Measurements from ENCODE around the gene ISOC2.
A peak's percentile ranks its signal among the peaks of the same experiment; 100 is the strongest.
"Not testable (repeated sequence)": the region's sequence is repeated elsewhere in the genome, so short reads cannot be mapped to it uniquely, and the experiment has no call there.

The ISOC2 gene

DNA sequence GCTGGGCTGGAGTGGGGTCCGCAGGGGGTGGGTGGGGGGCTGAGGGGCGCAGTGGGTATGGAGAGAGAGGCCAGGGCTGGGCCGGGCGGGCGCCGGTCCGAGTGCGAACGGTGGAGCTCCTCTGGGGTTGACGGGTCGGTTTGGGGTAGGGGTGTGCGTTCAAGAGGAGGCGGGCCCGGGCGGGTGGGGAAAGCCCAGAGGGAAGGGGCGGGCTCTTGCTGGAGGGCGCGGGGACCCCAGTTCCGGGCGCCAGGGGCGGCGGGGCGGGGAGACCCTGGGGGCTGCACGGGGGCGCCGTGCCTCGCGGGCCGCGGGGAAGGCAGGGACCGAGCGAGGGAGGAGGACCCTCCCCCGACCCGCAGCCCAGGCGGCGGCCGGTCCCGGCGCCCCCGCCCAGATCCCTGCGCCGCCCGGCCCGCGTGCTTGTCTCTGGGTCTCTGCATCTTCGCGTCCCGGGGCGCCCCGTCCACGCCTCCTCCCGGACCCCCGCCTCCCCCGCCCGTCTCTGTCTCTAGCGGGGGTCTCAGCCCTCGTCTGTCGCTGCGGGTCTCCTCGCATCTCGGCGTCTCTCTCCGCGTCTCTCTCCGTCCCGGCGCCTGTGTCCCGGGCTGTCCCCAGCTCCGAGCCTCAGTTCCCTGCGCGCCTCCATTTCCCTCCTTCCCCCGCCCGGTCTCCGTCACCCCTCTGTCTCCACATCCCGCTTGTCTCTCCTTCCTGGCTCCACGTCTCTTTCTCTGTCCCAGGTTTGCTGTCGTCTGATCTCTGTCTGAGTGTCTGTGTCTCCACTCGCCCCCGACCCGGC lies 10.1 kb downstream of the ISOC2 start:
- H3K27me3 ChIP-seq (ENCODE audit: control insufficient read depth in 1 of 2, insufficient read depth in 2 of 2, low read length in 2 of 2), result peaks cover 37 to 45% of the 10 kb centered on the region in 2 donors
- H3K27ac ChIP-seq (ENCODE audit: low read depth, low read length), result no peak overlapping the region
- H3K4me1 ChIP-seq (ENCODE audit: insufficient read depth, low read length), result peaks cover 6% of the 10 kb centered on the region
- peak overlapping the region in 1 of 2 donors; percentile 7 for H3K4me3 ChIP-seq (ENCODE audit: low read depth in 1 of 2, low read length in 2 of 2)
- no peaks in the 10 kb centered on the region for H3K9me3 ChIP-seq (ENCODE audit: low read length)
- H3K9ac ChIP-seq (ENCODE audit: low read length), result no peak overlapping the region
- H3K36me3 ChIP-seq (ENCODE audit: insufficient read depth, low read length), result peaks cover 10% of the 10 kb centered on the region

DNA sequence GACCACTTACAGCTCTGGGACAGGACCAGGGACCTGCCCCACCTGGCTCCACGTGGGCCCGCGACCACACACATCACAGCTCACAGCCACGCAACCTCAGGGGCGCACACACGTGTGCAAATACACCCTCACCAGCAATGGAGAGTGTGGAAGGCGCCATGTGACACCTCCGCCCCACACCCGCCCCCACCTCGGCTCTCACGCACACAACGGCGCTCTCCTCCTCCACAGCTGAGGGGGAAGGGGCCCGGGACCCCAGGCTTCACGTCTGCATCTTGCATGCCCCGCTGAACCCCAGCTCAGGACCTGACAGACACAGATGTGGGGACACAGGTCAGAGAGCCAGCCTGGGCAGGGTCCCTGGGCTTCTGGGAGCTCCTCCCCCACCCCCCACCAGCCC lies 12.0 kb downstream of the ISOC2 start:
- Histone ChIP-seq H3K27me3 (ENCODE audit: control insufficient read depth in 1 of 2, insufficient read depth in 2 of 2, low read length in 2 of 2) (peaks cover 41 to 55% of the 10 kb centered on the region in 2 donors), H3K4me1 (ENCODE audit: insufficient read depth, low read length) (peaks cover 6% of the 10 kb centered on the region), H3K36me3 (ENCODE audit: insufficient read depth, low read length) (peaks cover 4% of the 10 kb centered on the region), H3K4me3 (ENCODE audit: low read depth in 1 of 2, low read length in 2 of 2) (no peak overlapping the region), H3K9ac (ENCODE audit: low read length) (no peak overlapping the region), H3K27ac (ENCODE audit: low read depth, low read length) (no peak overlapping the region), H3K9me3 (ENCODE audit: low read length) (no peaks in the 10 kb centered on the region)

DNA sequence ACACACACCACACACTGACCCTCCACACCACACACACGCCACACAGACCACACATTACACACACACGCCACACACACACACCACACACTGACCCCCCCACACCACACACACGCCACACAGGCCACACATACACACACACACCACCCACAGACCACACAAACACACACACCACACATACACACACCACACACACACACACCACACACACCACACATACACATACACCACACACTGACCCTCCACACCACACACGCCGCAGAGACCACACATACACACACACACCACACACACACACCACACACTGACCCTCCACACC lies 13.3 kb downstream of the ISOC2 start:
- H3K36me3 ChIP-seq (ENCODE audit: insufficient read depth, low read length); H3K27ac ChIP-seq (ENCODE audit: low read depth, low read length); H3K9me3 ChIP-seq (ENCODE audit: low read length); H3K9ac ChIP-seq (ENCODE audit: low read length); H3K4me1 ChIP-seq (ENCODE audit: insufficient read depth, low read length); H3K4me3 ChIP-seq (ENCODE audit: low read depth in 1 of 2, low read length in 2 of 2): not testable (repeated sequence)
- peaks cover 47 to 68% of the 10 kb centered on the region in 2 donors for H3K27me3 ChIP-seq (ENCODE audit: control insufficient read depth in 1 of 2, insufficient read depth in 2 of 2, low read length in 2 of 2)

DNA sequence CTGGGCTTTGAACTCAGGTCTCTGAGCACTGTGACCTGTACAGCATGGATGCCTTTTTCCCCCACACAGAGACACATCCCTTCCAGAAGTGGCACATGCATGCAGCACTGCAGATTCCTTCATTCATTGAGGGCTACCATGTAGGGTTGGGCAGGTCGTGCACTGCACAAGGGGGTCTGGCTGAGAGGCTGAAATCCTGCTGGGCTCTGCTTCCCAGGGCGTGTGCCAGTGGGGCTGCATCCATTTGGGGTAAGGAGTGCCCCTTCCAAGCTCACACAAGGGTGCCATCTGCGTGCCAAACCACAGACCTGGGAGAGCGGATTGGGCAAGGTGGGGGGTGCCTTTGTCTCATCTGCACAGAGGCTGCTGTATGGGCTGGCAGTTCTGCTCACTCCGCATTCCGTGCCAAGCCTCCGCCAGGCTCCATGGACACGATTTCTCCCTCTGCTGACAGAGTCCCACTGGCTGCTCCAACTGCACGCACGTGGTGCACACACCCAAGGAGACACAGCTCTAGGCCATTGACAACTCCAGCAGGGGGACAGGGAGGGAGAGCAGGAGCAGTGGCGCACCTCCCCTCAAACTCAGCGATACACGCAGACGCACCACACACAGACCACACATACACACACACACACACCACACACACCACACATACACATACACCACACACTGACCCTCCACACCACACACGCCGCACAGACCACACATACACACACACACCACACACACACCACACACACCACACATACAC lies 13.8 kb downstream of the ISOC2 start:
- peaks cover 6% of the 10 kb centered on the region for H3K4me1 ChIP-seq (ENCODE audit: insufficient read depth, low read length)
- H3K36me3 ChIP-seq (ENCODE audit: insufficient read depth, low read length), result no peaks in the 10 kb centered on the region
- no peak overlapping the region for H3K4me3 ChIP-seq (ENCODE audit: low read depth in 1 of 2, low read length in 2 of 2)
- H3K27me3 ChIP-seq (ENCODE audit: control insufficient read depth in 1 of 2, insufficient read depth in 2 of 2, low read length in 2 of 2), result peaks cover 47 to 68% of the 10 kb centered on the region in 2 donors
- H3K9ac ChIP-seq (ENCODE audit: low read length), result no peak overlapping the region
- no peak overlapping the region for H3K27ac ChIP-seq (ENCODE audit: low read depth, low read length)
- H3K9me3 ChIP-seq (ENCODE audit: low read length), result no peaks in the 10 kb centered on the region

DNA sequence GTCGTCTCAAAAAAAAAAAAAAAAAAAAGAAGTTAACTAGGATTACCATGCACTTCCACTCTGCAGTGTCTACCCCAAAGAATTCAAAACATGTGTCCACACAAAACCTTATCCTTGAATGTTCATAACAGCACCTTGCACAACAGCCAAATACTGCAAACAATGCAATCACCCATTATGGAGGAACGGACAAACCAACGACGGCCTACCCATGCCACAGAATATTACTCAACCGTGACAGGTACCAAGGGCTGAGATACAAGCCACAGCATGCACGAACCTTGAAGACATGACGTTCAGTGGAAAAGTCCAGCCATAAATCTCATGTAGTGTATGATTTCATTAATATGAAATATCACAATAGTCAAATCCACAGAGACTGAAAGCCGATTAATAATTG lies 15.4 kb downstream of the ISOC2 start:
- Histone ChIP-seq H3K9ac (ENCODE audit: low read length) (no peak overlapping the region), H3K36me3 (ENCODE audit: insufficient read depth, low read length) (no peaks in the 10 kb centered on the region), H3K9me3 (ENCODE audit: low read length) (no peaks in the 10 kb centered on the region), H3K4me1 (ENCODE audit: insufficient read depth, low read length) (no peaks in the 10 kb centered on the region), H3K27ac (ENCODE audit: low read depth, low read length) (no peak overlapping the region), H3K4me3 (ENCODE audit: low read depth in 1 of 2, low read length in 2 of 2) (no peak overlapping the region), H3K27me3 (ENCODE audit: control insufficient read depth in 1 of 2, insufficient read depth in 2 of 2, low read length in 2 of 2) (peaks cover 47 to 67% of the 10 kb centered on the region in 2 donors)

DNA sequence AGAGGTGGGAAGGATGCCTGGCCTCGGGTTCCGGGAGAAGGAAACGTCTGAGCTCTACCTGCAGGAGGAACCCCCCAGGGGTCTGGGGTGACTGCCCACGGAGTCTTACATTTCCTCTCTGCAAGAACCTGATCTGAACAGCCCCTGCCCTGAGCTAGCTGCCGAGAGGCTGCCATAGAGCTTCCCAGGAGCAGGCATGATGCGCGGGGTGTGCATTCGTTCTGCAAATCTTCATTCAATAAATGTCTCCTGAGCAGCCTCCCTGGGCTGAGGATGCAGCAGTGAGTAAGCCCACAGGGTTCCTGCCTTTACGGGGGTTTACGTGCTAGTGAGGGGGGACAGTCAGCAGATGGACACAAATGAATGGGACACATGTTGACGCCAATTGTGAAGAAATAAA lies 16.8 kb downstream of the ISOC2 start:
- H3K27me3 ChIP-seq (ENCODE audit: control insufficient read depth in 1 of 2, insufficient read depth in 2 of 2, low read length in 2 of 2), result peaks cover 46 to 67% of the 10 kb centered on the region in 2 donors

DNA sequence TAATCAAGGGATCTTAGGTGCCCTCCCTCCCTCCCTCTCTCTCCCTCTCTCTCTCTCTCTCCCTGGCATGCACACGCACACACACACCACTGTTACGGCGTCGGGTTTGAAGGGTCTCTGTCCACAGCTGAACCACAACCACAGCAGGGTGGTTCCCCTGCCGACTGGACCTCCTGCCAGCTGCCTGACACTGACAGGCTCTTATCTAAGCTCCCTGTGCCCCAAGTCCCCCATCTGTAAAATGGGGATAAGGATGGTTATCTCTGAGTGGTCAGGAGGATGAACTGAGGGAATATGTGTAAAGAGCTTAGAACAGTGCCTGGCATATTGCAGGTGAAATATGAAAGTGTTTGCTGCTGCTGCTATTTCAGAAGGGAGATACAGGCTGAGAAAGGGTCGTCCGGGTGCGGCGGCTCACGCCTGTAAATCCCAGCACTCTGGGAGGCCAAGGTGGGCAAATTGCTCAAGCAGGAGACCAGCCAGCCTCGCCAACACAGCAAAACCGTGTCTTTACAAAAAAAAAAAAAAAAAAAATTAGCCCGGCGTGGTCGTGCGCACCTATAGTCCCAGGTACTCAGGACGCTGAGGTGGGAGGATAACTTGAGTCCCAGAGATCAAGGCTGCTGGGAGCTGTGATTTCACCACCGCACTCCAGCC lies 17.5 kb downstream of the ISOC2 start:
- no peak overlapping the region for H3K4me3 ChIP-seq (ENCODE audit: low read depth in 1 of 2, low read length in 2 of 2)
- no peak overlapping the region for H3K9ac ChIP-seq (ENCODE audit: low read length)
- H3K27ac ChIP-seq (ENCODE audit: low read depth, low read length), result no peak overlapping the region

More for the DNA sequence above, 16.8 kb downstream of the ISOC2 start:
- H3K36me3 ChIP-seq (ENCODE audit: insufficient read depth, low read length), result no peaks in the 10 kb centered on the region
- no peaks in the 10 kb centered on the region for H3K4me1 ChIP-seq (ENCODE audit: insufficient read depth, low read length)
- no peaks in the 10 kb centered on the region for H3K9me3 ChIP-seq (ENCODE audit: low read length)
- H3K27ac ChIP-seq (ENCODE audit: low read depth, low read length), result no peak overlapping the region
- no peak overlapping the region for H3K4me3 ChIP-seq (ENCODE audit: low read depth in 1 of 2, low read length in 2 of 2)
- no peak overlapping the region for H3K9ac ChIP-seq (ENCODE audit: low read length)

DNA sequence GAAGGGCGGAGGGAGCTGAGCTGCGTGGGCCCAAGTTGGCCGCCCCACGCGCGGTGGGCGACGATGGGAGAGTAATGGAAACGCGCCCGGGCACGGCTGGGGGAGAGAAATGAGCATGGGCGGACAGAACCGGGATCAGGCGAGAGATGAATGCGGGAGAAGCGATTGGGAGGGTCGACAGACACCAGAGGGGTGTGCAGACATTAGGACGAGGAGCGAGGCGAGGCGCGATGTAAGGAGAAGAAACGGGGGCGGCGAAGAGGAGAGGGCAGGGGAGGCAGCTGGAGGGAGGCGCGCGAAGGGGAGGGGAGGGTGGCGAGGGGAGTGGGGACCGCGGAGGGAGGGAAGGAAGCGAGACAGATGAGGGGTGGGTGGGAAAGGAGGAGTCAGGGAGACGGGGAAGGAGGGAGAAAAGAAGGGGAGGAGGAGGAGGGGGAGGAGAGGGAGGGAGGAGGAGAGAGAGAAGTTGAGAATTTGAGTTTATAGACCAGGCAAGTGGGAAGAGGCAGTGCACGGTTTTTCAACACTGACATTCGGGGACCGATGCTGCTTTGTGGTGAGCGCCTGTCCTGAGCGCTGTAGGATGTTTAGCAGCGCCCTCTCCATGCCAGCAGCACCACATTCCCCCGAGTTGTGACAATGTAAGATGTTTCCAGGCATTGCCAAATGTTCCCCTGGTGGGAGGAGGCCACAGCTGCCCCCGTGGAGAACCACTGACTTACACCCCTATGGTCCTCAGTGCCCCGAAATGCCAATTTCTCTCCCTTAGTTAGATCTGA lies 18.2 kb downstream of the ISOC2 start, which contains the start of gene SHISA7:
TSS of gene SHISA7 (minus strand) at position 256 of the 779 bp plus-strand sequence. CDS start 437 bp downstream, outside the sequence.
- no peak within 1 kb of the TSS for H3K27ac ChIP-seq (ENCODE audit: low read depth, low read length)
- no peaks in the 10 kb centered on the region for H3K36me3 ChIP-seq (ENCODE audit: insufficient read depth, low read length)
- H3K9ac ChIP-seq (ENCODE audit: low read length), result no peak within 1 kb of the TSS
- H3K4me3 ChIP-seq (ENCODE audit: low read depth in 1 of 2, low read length in 2 of 2), result no peak within 1 kb of the TSS
- H3K9me3 ChIP-seq (ENCODE audit: low read length), result no peaks in the 10 kb centered on the region
- peaks cover 43 to 70% of the 10 kb centered on the region in 2 donors for H3K27me3 ChIP-seq (ENCODE audit: control insufficient read depth in 1 of 2, insufficient read depth in 2 of 2, low read length in 2 of 2)
- no peaks in the 10 kb centered on the region for H3K4me1 ChIP-seq (ENCODE audit: insufficient read depth, low read length)

More for the DNA sequence above, 17.5 kb downstream of the ISOC2 start:
- Histone ChIP-seq H3K27me3 (ENCODE audit: control insufficient read depth in 1 of 2, insufficient read depth in 2 of 2, low read length in 2 of 2) (peaks cover 46 to 67% of the 10 kb centered on the region in 2 donors), H3K4me1 (ENCODE audit: insufficient read depth, low read length) (no peaks in the 10 kb centered on the region), H3K9me3 (ENCODE audit: low read length) (no peaks in the 10 kb centered on the region), H3K36me3 (ENCODE audit: insufficient read depth, low read length) (no peaks in the 10 kb centered on the region)

DNA sequence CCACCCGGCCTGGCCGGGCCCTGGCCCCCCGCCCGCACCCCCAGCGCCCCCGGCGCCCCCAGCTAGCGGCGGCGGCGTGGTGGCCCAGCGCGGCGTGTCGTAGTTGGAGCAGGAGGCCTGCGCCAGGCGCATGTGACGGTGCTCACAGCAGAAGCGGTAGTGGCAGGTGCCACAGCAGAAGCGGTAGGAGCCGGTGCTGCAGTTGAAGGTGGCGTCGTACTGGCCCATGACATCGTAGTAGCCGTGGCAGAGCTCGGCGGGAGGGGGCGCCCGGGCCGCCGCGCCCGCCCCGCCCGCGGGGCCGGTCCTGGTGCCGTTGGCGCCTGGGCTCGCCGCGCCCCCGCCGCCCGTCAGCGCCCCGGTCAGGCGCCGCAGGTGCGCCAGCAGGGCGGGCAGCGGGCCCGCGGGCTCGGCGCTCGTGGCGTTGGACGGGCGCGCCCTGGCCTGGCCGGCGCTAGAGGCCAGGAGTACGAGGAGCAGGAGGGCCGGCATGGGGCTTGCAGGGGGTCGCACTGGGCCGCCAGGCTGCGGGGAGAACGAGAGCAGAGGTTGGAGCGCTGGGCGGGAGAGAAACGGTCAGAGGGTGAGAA lies 19.0 kb downstream of the ISOC2 start:
- Histone ChIP-seq H3K4me1 (ENCODE audit: insufficient read depth, low read length) (no peaks in the 10 kb centered on the region), H3K9ac (ENCODE audit: low read length) (no peak overlapping the region), H3K4me3 (ENCODE audit: low read depth in 1 of 2, low read length in 2 of 2) (no peak overlapping the region), H3K9me3 (ENCODE audit: low read length) (no peaks in the 10 kb centered on the region), H3K36me3 (ENCODE audit: insufficient read depth, low read length) (no peaks in the 10 kb centered on the region), H3K27me3 (ENCODE audit: control insufficient read depth in 1 of 2, insufficient read depth in 2 of 2, low read length in 2 of 2) (peaks cover 45 to 75% of the 10 kb centered on the region in 2 donors), H3K27ac (ENCODE audit: low read depth, low read length) (no peak overlapping the region)

DNA sequence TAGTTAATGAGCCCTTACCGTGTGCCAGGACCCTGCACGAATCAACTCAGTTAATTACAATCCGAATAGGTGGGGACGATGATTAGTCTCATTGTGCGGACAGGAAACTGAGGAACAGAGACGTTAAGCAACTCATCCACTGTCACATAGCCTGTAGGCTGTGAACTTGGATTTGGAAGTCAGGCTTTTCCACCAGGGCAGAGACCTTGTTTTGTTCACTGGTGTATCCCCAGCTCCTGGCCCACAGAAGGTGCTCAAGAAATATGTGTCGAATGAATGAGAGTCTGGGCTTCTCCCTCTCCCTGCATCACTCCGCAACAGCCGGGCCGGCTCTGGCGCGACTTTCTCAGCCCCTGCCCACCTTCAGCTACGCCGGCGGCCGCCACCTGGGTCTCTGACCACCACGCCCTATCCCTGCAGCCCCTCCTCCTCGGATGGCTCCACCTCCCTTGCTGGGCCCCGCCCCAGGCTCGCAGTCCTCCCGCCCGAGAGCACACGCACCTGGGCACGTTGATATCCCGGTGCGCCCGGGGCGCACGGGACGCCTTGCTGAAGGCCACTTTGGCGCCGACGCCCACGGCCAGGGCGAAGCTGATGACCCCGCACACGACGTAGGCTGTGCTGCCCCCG lies 19.6 kb downstream of the ISOC2 start:
- H3K27me3 ChIP-seq (ENCODE audit: control insufficient read depth in 1 of 2, insufficient read depth in 2 of 2, low read length in 2 of 2), result peaks cover 45 to 80% of the 10 kb centered on the region in 2 donors
- no peaks in the 10 kb centered on the region for H3K9me3 ChIP-seq (ENCODE audit: low read length)
- H3K27ac ChIP-seq (ENCODE audit: low read depth, low read length), result no peak overlapping the region
- H3K4me1 ChIP-seq (ENCODE audit: insufficient read depth, low read length), result no peaks in the 10 kb centered on the region
- H3K9ac ChIP-seq (ENCODE audit: low read length), result no peak overlapping the region
- H3K36me3 ChIP-seq (ENCODE audit: insufficient read depth, low read length), result no peaks in the 10 kb centered on the region
- H3K4me3 ChIP-seq (ENCODE audit: low read depth in 1 of 2, low read length in 2 of 2), result no peak overlapping the region
